KMS-11 (cell line): ENCODE measurements around the gene MAML3.

ENCODE experiments used
- H2AFZ ChIP-seq: fragments of 200-600 bp; sonication (generic); 2 replicates; pipeline ENCODE4 v1.6.1; 2016; ENCODE audit warnings: antibody characterized with exemption, mixed run types, low read depth
- H3K27ac ChIP-seq: fragments of 200-600 bp; sonication (generic); 2 replicates; pipeline ENCODE4 v1.6.1; 2016; ENCODE audit warnings: mild to moderate bottlenecking, mixed run types
- H3K27me3 ChIP-seq: fragments of 200-600 bp; sonication (generic); 2 replicates; pipeline ENCODE4 v1.6.1; 2017; ENCODE audit warnings: mild to moderate bottlenecking, low read depth, mixed run types, moderate library complexity; ENCODE audit not compliant: insufficient read depth
- H3K36me3 ChIP-seq: fragments of 200-600 bp; sonication (generic); 2 replicates; pipeline ENCODE4 v1.6.1; 2017; ENCODE audit warnings: mild to moderate bottlenecking, mixed run types; ENCODE audit not compliant: insufficient read depth
- H3K4me1 ChIP-seq: fragments of 200-600 bp; sonication (generic); 2 replicates; pipeline ENCODE4 v1.6.1; 2016; ENCODE audit warnings: mild to moderate bottlenecking, low read depth, mixed run types; ENCODE audit not compliant: poor library complexity, severe bottlenecking
- H3K4me2 ChIP-seq: fragments of 200-600 bp; sonication (generic); 2 replicates; pipeline ENCODE4 v1.7.0; 2016; ENCODE audit warnings: mild to moderate bottlenecking, mixed run types
- H3K4me3 ChIP-seq: fragments of 200-600 bp; sonication (generic); IDR thresholded peaks from 2 replicates; pipeline ENCODE4 v1.6.1; 2017; ENCODE audit warnings: low read depth, low read length, mixed read lengths; ENCODE audit not compliant: insufficient read depth
- H3K79me2 ChIP-seq: fragments of 200-600 bp; sonication (generic); 2 replicates; pipeline ENCODE4 v1.6.1; 2016; ENCODE audit warnings: low read depth, mixed run types; ENCODE audit not compliant: insufficient read depth
- H3K9ac ChIP-seq: fragments of 200-600 bp; sonication (generic); 2 replicates; pipeline ENCODE4 v1.6.1; 2016; ENCODE audit warnings: mild to moderate bottlenecking, mixed run types
- H4K20me1 ChIP-seq: fragments of 200-600 bp; sonication (generic); 2 replicates; pipeline ENCODE4 v1.6.1; 2016; ENCODE audit warnings: mild to moderate bottlenecking, mixed run types; ENCODE audit not compliant: insufficient read depth
- CTCF ChIP-seq: fragments of 200-600 bp; sonication (generic); conservative IDR thresholded peaks from 2 replicates; pipeline ENCODE4 v1.6.1; 2017; ENCODE audit warnings: low read depth, mild to moderate bottlenecking, antibody characterized with exemption, low read length, moderate library complexity, mixed read lengths

MAML3 gene

GRCh38 chr4:140103676-140104075 is 50.3 kb downstream of the MAML3 start:
- Histone ChIP-seq H3K4me1 (no peaks in the 10 kb centered on the region), H4K20me1 (no peaks in the 10 kb centered on the region), H3K4me2 (no peak overlapping the region), H3K27me3 (no peaks in the 10 kb centered on the region), H3K9ac (no peak overlapping the region), H3K4me3 (no peak overlapping the region), H3K79me2 (no peaks in the 10 kb centered on the region), H2AFZ (no peak overlapping the region), H3K36me3 (no peaks in the 10 kb centered on the region), H3K27ac (no peak overlapping the region)
- TF ChIP-seq CTCF, result no peak

- H2AFZ ChIP-seq, result no peak overlapping the region
- H3K27ac ChIP-seq, result no peak overlapping the region
- no peak overlapping the region for H3K4me3 ChIP-seq
- no peak overlapping the region for H3K9ac ChIP-seq
- TF ChIP-seq CTCF, result no peak
- no peaks in the 10 kb centered on the region for H3K4me1 ChIP-seq
- H3K79me2 ChIP-seq, result no peaks in the 10 kb centered on the region
- no peaks in the 10 kb centered on the region for H3K27me3 ChIP-seq
- H4K20me1 ChIP-seq, result no peaks in the 10 kb centered on the region
- no peaks in the 10 kb centered on the region for H3K36me3 ChIP-seq
- H3K4me2 ChIP-seq, result no peak overlapping the region
Observed at GRCh38 chr4:140102421-140102820, 51.6 kb downstream of the MAML3 start.

- Histone ChIP-seq H2AFZ (no peak overlapping the region), H3K27ac (no peak overlapping the region), H4K20me1 (no peaks in the 10 kb centered on the region), H3K27me3 (no peaks in the 10 kb centered on the region), H3K4me1 (no peaks in the 10 kb centered on the region), H3K36me3 (no peaks in the 10 kb centered on the region), H3K4me3 (no peak overlapping the region), H3K79me2 (no peaks in the 10 kb centered on the region), H3K9ac (no peak overlapping the region), H3K4me2 (no peak overlapping the region)
- no peak for TF ChIP-seq CTCF
Observed at GRCh38 chr4:140100771-140101170, 53.2 kb downstream of the MAML3 start.

GRCh38 chr4:140099983-140100382 is 54.0 kb downstream of the MAML3 start:
- Histone ChIP-seq H3K4me2 (no peak overlapping the region), H3K36me3 (no peaks in the 10 kb centered on the region), H2AFZ (no peak overlapping the region), H3K27me3 (no peaks in the 10 kb centered on the region), H3K79me2 (no peaks in the 10 kb centered on the region), H4K20me1 (no peaks in the 10 kb centered on the region), H3K4me3 (no peak overlapping the region), H3K27ac (no peak overlapping the region), H3K9ac (no peak overlapping the region), H3K4me1 (no peaks in the 10 kb centered on the region)
- TF ChIP-seq CTCF, result no peak
